DOHH2 (cell line): ENCODE results near the gene PRELID2.

Experiments
- EZH2phosphoT487 ChIP-seq: fragments of 200-600 bp; sonication (generic); IDR thresholded peaks from 2 replicates; pipeline ENCODE4 v1.6.1; 2017; ENCODE audit warnings: borderline replicate concordance, mild to moderate bottlenecking, antibody characterized with exemption, low read length, moderate library complexity, mixed read lengths
- TF ChIP-seq, protein P1 (sequence below): fragments of 200-600 bp; sonication (generic); IDR thresholded peaks from one replicate; pipeline ENCODE4 v1.5.1; 2014; ENCODE audit warnings: antibody characterized with exemption, mild to moderate bottlenecking, low read depth, low read length; ENCODE audit not compliant: poor library complexity, severe bottlenecking

DNA sequence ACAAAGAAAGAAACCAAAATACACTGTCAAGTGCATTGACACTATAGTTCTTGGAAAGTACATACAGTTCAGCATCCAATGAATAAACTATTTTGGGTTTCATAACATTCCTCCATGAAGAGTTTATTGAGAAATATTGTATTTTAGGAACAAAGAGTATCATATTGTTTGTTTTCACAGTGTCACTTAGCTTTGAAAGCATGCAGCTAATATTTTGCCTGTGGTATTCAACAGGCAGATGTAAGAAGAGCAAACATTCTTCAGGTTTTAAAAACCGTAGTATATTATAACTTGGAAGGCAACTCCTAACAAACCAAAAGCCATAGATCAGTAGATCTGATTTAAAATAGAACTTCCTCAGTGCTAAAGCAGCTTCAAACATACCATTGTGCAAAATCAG lies 4.5 kb downstream of the PRELID2 start:
- no peak for TF ChIP-seq EZH2phosphoT487
- TF ChIP-seq, protein P1, sequence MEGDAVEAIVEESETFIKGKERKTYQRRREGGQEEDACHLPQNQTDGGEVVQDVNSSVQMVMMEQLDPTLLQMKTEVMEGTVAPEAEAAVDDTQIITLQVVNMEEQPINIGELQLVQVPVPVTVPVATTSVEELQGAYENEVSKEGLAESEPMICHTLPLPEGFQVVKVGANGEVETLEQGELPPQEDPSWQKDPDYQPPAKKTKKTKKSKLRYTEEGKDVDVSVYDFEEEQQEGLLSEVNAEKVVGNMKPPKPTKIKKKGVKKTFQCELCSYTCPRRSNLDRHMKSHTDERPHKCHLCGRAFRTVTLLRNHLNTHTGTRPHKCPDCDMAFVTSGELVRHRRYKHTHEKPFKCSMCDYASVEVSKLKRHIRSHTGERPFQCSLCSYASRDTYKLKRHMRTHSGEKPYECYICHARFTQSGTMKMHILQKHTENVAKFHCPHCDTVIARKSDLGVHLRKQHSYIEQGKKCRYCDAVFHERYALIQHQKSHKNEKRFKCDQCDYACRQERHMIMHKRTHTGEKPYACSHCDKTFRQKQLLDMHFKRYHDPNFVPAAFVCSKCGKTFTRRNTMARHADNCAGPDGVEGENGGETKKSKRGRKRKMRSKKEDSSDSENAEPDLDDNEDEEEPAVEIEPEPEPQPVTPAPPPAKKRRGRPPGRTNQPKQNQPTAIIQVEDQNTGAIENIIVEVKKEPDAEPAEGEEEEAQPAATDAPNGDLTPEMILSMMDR, result no peak
